Renal cortical epithelial cell (primary cell): Measurements from ENCODE around the gene LPIN2. TPM values are rescaled to one million over a fixed set of nuclear protein-coding genes. Genes with fewer than 3 reads are reported as not detected.

Source experiments
- DNase-seq: peaks from one replicate; pipeline ENCODE4 v3.0.0-alpha.2; 2011; ENCODE audit warnings: low read depth
- total RNA-seq: library from RNA; depleted of rRNA; stranded (reverse); fragments of >200 nt; gene quantifications from 2 replicates; pipeline ENCODE4 v1.2.3, GENCODE V29; 2014

The LPIN2 gene
- total RNA-seq, 1 donor from 2014 or later = 56.0 TPM

GRCh38 chr18:2982022-2982421 is 30.9 kb downstream of the LPIN2 start:
- no peak for DNase-seq

DNA sequence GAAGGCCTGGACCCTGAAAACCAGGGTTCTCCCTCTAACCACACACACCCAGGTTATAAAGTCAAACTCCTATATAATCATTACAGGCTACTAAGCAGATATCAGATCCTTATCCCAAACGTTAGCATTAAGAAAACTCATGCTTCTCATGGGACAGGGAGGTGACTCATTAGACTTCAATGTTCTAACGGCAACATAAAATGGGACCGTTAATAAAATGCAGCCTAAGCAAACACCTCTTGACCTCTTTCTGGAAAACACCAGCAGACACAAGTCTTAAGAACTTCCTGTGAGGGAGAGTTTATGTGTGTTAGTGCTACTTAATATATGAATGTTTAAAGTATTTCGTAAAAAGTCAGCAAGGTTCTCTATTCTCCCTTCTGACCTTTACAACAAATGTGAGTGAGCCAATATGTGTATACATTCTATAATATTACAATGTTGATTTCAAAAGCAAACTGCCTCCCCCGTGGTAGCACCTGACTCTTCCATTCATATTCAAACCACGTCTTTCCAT is 31.7 kb downstream of the LPIN2 start:
- peak; percentile 99 for DNase-seq

DNA sequence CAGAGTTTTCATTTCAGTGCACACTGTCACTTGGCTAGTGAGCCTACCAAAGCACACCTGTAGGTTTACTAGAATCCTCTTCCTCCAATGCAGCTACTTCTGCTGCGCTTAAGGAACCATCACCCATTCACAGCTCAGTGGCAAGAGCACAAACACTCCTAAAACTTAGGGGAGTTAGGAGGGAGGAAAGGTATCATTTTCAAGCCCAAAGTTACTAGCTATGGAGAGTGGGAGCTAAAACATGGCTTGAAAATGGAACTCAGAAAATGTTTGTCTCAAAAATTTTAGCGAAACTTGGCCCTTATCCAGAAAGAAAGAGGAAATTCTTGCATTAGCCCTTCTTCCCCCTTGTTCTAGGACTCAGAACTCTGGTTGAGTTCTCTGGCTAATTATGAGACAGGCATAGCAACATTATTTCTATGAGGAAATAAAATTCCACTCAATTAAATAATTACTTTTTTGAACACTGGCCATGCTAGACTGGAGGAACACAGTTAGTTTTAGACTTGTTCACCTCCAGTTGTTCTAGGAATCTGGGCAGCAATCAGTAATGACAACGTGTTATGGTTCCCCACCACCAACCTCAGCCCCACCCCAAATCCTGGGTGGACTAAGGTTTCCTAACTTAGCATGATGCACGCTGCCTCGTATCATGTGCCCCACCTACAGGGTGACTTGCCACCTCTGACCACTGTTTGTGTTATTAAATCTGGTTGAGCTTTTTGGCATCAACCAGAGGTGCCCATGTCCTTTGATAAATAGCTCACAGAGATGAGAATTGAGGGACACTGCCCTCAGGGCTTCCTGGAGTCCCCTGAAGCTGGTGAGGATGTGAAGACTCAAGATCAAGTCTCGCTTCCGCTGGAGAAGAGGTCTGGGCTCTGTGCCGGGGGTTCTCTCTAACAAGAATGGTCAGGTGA is 32.8 kb downstream of the LPIN2 start:
- peak; percentile 97 for DNase-seq

DNA sequence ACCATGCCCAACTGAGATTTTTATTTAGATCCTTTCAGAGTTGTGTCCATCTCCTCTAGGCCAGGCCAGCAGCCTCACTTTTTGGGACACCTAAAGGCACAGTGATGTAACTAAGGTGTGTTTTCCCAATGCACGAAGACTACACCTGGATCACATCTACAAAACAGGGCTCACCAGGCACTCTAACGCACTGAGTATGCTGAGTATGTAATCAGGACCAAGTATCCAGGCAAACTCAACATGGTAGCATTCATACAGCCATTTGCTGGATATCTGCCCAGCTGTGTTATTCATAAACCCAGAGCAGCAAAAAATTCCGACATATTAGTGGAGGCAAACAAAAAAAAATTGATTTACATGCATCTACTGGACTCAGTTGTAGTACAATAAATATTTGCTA is 33.8 kb downstream of the LPIN2 start:
- DNase-seq = peak; percentile 56

GRCh38 chr18:2978661-2979106 is 34.3 kb downstream of the LPIN2 start:
- peak; percentile 74 for DNase-seq

GRCh38 chr18:2978208-2978607 is 34.7 kb downstream of the LPIN2 start:
- peak; percentile 81 for DNase-seq

GRCh38 chr18:2976218-2977132 is 36.5 kb downstream of the LPIN2 start:
- DNase-seq = peak; percentile 46

DNA sequence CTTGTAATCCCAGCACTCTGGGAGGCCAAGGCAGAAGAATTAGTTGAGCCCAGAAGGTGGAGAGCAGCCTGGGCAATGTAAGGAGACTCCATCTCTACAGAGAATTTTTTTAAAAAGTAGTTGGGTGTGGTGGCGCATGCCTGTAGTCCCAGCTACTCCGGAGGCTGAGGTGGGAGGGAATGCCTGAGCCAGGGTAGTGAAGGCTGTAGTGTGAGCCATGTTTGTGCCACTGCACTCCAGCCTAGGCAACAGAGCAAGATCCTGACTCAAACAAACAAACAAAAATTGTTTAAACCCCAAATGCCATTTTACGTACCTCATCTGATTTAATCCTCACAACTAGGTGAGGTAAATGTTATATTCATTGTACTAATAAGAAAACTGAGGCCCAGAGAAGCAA is 38.2 kb downstream of the LPIN2 start:
- DNase-seq = no peak

DNA sequence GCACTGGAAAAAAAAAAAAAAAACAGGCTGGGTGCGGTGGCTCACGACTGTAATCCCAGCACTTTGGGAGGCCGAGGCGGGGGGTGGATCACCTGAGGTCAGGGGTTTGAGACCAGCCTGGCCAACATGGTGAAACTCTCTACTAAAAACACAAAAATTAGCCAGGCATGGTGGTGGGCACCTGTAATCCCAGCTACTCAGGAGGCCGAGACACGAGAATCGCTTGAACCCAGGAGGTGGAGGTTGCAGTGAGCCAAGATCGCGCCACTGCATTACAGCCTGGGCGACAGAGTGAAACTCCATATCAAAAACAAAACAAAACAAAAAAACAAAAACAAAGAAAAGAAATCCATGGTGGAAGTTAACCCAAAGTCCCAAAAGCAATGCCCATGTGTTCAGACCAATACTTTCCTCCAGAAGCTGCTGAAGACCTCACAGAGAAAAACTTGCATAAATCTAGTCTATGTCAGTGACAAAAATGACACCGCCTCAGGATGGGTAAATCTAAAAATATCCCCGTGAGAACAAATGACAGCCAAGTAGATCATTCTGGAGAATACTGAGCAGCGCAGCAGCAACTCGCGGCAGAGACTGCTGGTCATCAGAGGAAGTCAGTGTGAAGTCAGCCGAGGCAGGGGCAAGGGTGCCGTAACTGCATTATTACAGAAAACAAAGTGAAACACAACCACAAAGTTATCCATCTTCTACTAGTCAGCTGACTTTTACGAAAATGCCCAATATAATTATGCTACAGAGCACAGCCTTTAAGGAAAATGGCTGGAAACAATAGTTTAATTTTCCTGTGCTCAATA is 41.0 kb downstream of the LPIN2 start:
- peak; percentile 84 for DNase-seq

- peak; percentile 48 for DNase-seq
Measured at GRCh38 chr18:2970772-2971659, 41.9 kb downstream of the LPIN2 start.

- DNase-seq = no peak
Measured at GRCh38 chr18:2970344-2970743, 42.6 kb downstream of the LPIN2 start.

DNA sequence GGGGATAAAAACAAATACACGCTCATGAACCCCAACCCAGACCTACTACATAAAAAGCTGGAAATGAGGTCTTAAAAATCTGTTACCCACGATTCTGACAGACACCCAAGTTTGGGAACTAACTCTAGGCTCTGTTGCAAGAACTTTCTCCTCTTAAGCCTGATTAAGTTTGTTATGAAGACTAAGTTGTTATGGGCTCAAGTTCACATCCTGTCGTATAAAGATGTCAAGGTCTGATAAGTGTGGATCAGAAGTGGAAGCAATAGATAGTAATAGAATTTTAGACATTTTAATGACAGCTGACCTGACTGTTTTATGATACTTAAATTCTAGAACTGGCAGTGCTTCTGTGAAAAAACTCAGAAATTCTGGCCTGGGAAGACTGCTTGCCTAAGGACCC is 43.2 kb downstream of the LPIN2 start:
- no peak for DNase-seq

DNA sequence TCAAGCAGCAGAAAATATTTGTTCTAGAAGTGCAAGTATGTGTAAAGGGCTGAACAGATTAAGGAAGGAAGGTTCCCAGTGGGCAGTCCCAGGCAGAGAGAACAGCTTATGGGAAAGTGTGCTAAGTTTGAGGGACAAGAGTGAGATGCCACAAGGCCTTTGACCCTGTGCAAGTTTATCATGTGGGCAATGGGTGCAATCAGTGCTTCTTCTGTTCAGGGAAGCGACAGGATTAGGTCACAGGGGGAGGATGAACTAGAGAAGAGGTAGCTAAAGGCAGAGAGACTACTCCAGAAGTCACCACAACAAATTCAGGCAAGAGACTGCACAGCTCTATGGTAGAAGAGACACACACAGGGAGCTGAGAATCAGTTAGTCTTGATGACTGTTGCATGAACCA is 44.3 kb downstream of the LPIN2 start:
- DNase-seq = no peak

DNA sequence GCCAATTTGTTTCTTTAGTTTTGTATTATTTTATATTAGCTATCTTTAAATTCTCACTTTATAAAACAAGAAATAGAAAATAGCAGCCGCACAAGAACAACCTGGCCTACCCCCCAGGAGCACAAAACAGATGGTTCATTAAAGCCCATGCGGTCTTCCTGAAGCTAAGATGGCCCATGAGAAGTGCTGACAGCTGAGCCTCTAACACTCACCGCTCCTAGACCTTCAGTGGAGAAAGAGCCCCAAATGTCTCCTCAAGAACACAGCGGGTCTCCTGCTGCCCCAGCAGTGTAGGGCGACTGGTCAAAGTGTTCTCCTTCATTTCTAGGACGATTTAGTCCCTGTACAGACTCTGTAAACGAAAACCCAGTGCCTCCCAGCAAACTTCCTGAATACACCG is 45.1 kb downstream of the LPIN2 start:
- DNase-seq = no peak

DNA sequence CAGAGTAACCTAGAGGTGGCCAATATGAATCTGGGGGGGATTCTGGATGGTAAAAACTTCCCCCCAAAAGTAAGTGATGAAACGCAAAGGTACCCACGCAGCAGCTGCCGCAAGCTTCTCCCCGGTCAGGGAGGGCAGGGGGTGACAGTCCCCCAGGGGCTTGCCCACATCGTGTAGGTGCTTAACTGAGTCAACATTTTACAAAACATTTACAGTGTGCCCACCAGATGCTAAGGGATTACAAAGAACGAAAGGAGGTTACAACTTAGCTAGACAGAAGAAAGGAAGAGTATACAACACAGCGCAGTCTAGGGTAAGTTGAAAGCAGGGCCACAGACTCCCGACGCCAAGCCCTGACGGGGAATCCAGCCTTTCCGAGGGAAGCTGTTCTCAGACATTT is 45.6 kb downstream of the LPIN2 start:
- DNase-seq = no peak

- DNase-seq = no peak
Measured at GRCh38 chr18:2966560-2966959, 46.4 kb downstream of the LPIN2 start.

DNA sequence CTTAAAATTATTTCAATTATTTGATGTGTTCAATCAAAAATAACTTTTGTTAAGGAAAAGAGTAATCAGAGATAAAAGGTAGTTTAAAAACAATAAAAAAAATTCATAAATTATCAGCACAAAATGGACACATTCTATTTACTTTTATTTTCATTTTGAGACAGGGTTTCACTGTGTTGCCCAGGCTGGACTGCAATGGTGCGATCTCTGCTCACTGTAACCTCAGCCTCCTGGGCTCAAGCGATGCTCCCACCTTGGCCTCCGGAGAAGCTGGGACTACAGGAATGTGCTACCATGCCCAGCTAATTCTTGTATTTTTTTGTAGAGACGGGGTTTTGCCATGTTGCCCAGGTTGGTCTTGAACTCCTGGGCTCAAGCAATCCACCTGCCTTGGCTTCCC is 47.1 kb downstream of the LPIN2 start:
- no peak for DNase-seq

DNA sequence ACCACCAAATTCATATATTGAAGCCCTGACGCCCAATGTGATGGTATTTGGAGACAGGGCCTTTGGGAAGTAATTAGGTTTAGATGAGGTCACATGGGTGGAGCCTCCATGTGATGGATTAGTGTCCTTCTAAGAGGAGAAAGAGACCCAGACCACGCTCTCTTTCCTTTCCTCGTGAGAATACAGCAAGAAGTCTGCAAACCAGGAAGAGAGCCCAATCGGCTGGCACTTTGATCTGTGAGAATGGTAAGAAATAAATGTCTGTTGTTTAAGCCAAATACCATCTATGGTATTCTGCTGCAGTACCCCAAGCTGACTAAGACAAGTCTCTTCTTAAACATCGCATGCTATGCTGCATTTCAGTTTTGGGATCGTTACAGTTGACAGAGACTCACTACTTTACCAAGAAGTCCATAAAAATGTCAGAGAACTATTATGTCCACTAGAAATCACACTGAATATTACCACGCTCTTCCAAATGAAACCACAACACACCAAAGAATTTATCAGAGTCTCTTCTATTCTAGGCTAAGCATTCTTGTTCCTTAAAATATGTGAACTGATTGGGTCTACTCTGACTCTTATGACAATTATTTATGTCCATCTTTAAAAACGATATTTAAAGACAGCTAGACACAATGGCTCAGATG is 48.5 kb downstream of the LPIN2 start:
- DNase-seq = no peak
